ENCODE data around the gene BTG2.
A peak's percentile ranks its signal among the peaks of the same experiment; 100 is the strongest.

The BTG2 gene

DNA sequence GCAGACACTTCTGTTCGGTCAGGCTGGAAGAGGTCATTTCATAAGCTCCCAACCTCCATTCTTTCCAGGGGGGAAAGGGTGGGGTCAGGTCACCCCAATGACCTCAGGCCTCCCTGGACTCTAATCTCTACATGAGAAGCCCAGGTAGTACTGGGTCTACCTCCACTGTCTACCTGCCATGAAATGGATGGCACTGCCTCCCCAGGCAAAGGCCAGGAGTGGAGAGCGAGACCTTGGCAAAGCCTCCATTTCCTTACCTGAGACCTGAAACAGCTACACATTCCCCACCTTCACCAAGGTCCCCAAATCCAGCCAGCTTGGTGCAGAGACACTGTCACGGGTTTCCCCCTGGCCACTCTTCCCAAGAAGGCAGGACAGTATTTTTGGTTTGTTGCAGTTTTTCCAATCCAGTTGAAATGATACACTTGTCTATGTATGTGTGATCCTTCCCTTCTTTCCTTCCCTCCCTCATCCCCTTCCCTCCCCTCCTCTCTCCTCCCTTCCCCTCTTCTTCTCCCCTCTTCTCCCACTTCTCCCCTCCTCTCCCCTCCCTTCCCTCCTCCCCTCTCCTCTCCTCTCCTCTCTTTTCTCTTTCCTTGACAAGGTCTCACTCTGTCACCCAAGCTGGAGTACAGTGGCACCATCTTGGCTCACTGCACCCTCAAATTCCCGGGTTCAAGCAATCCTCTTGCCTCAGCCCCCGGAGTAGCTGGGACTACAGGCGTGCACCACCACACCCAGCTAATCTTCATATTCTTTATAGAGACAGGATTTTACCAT lies 16.1 kb downstream of the BTG2 start:
- no peak for TF ChIP-seq CTCF (conservative IDR thresholded peaks at IDR 0.05; ENCODE audit: low read length)
- DNase-seq (ENCODE audit: low read depth) = no peak
- H3K4me3 ChIP-seq (ENCODE audit: low read length) = no peak overlapping the region

DNA sequence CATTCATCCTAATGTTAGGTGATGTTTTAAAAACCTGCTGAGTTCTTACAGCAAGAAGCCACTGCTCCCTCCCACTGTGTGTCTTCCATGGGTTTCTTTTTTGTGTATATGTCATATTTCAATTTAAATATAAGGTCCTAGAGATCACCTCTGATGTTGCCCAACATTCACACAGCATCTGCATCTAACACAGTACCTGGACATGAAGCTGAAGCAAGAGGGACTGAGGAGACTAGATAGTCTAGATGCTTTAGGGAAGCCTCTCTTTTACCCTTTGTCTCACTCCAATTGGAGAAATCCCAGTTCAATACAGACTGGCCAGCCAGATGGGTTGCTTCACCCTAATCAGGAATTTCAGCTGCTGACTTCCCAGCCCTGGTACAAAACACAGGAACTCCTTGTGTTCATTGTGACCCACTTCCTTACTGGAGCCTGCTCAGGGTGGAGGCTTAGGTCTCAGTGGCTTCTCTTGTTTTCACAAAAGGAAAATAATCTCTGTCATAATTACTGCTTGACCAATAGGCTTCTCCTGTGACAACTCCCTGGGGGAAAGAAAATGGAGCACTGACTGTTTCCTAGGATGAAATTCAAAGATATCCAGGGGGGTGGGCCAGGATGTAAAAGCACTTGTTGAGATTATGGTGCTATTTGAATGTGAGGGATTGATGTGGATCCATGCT lies 17.3 kb downstream of the BTG2 start:
- TF ChIP-seq CTCF (conservative IDR thresholded peaks at IDR 0.05; ENCODE audit: low read length) = no peak
- DNase-seq (ENCODE audit: low read depth) = peak; percentile 32

DNA sequence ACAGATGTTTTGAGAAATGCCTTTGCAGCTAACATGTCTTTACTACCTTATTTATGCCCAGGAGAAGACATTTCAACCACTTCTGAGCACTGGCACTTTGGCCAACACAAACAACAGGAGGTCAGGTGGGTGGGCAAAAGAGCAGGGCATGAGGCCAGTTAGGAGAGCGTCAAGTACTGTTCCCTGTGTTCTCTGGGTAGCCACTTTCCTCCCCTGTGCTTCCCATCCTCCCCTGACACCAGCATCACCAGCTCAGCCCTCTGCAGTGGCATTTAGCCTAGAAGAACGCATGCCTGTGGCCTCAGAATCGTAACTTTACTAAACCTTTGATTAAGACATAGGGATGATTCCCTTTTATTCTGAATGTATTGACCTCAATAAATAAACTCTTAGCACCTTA lies 18.3 kb downstream of the BTG2 start:
- TF ChIP-seq CTCF (conservative IDR thresholded peaks at IDR 0.05; ENCODE audit: low read length) = no peak
- H3K4me3 ChIP-seq (ENCODE audit: low read length) = no peak overlapping the region
- DNase-seq (ENCODE audit: low read depth) = peak; percentile 13

More for the DNA sequence above, 17.3 kb downstream of the BTG2 start:
- no peak overlapping the region for H3K4me3 ChIP-seq (ENCODE audit: low read length)

- no peak overlapping the region for H3K4me3 ChIP-seq (ENCODE audit: low read length)
Measured at GRCh38 chr1:203324105-203325025, 19.0 kb downstream of the BTG2 start.

DNA sequence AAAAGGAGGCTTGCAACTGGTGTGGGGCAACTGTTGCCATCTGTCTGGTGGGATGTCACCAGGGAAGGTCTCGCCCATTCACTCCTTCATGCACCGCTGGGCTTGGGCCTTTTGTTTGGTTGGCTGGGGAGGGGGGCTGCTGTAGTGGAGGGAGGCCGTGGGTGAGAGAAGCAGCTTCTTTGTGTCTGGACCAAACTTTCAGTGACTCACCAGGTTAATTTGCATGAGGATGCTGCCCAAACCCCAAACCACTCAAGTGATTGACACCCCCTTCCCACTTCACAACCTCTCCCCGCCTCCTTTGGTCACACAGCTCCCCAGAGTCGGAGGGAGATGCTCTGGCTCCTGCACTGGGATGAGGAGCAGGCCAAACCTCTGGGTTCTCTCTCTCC lies 19.7 kb downstream of the BTG2 start:
- no peak for TF ChIP-seq CTCF (conservative IDR thresholded peaks at IDR 0.05; ENCODE audit: low read length)
- DNase-seq (ENCODE audit: low read depth) = no peak
- H3K4me3 ChIP-seq (ENCODE audit: low read length) = no peak overlapping the region

More at GRCh38 chr1:203324105-203325025, 19.0 kb downstream of the BTG2 start:
- DNase-seq (ENCODE audit: low read depth) = peak; percentile 9
- no peak for TF ChIP-seq CTCF (conservative IDR thresholded peaks at IDR 0.05; ENCODE audit: low read length)

- no peak for TF ChIP-seq CTCF (conservative IDR thresholded peaks at IDR 0.05; ENCODE audit: low read length)
- DNase-seq (ENCODE audit: low read depth) = no peak
Measured at GRCh38 chr1:203325418-203326091, 20.2 kb downstream of the BTG2 start.

More at GRCh38 chr1:203325418-203326091, 20.2 kb downstream of the BTG2 start:
- H3K4me3 ChIP-seq (ENCODE audit: low read length) = no peak overlapping the region

All from AG10803 (cell line).